Hepatocyte (in vitro differentiated cells): ENCODE data around the gene PAXX. TPM values are rescaled to one million over a fixed set of nuclear protein-coding genes. Genes with fewer than 3 reads are reported as not detected.
A peak's percentile ranks its signal among the peaks of the same experiment; 100 is the strongest.

ENCODE experiments used
- DNase-seq: peaks from one replicate; pipeline ENCODE4 v3.0.0-alpha.2; 2016; ENCODE audit warnings: low spot score
- H2AFZ ChIP-seq: fragments of 200-600 bp; sonication (generic); 2 replicates; pipeline ENCODE4 v1.6.0; 2016; ENCODE audit warnings: antibody characterized with exemption, mild to moderate bottlenecking
- H3K27ac ChIP-seq: fragments of 200-600 bp; sonication (generic); 2 replicates; pipeline ENCODE4 v1.5.1; 2016; ENCODE audit warnings: mild to moderate bottlenecking
- H3K27me3 ChIP-seq: fragments of 200-600 bp; sonication (generic); 2 replicates; pipeline ENCODE4 v1.6.1; 2016
- H3K36me3 ChIP-seq: fragments of 200-600 bp; sonication (generic); replicated peaks from 2 replicates; pipeline ENCODE4 v1.5.1; 2016; ENCODE audit warnings: low read depth; ENCODE audit not compliant: insufficient read depth
- H3K4me1 ChIP-seq: fragments of 200-600 bp; sonication (generic); 2 replicates; pipeline ENCODE4 v1.5.1; 2016; ENCODE audit warnings: mild to moderate bottlenecking, moderate library complexity; ENCODE audit not compliant: insufficient read depth
- H3K4me2 ChIP-seq: fragments of 200-600 bp; sonication (generic); 2 replicates; pipeline ENCODE4 v1.6.0; 2016
- H3K4me3 ChIP-seq: fragments of 200-600 bp; sonication (generic); 2 replicates; pipeline ENCODE4 v1.5.1; 2016; ENCODE audit warnings: mild to moderate bottlenecking
- H3K79me2 ChIP-seq: fragments of 200-600 bp; sonication (generic); 2 replicates; pipeline ENCODE4 v1.6.0; 2017; ENCODE audit warnings: mild to moderate bottlenecking
- H3K9me2 ChIP-seq: fragments of 200-600 bp; sonication (generic); replicated peaks from 2 replicates; pipeline ENCODE4 v1.6.0; 2017; ENCODE audit warnings: mild to moderate bottlenecking; ENCODE audit not compliant: insufficient read depth
- H3K9me3 ChIP-seq: fragments of 200-600 bp; sonication (generic); 2 replicates; pipeline ENCODE4 v1.5.1; 2016; ENCODE audit warnings: low read depth, mild to moderate bottlenecking
- H4K20me1 ChIP-seq: fragments of 200-600 bp; sonication (generic); 2 replicates; pipeline ENCODE4 v1.6.0; 2016; ENCODE audit warnings: mild to moderate bottlenecking; ENCODE audit not compliant: insufficient read depth, poor library complexity, severe bottlenecking
- CTCF ChIP-seq: fragments of 200-600 bp; sonication (generic); IDR thresholded peaks from 2 replicates; pipeline ENCODE4 v1.5.1; 2016; ENCODE audit warnings: antibody characterized with exemption, mild to moderate bottlenecking; ENCODE audit not compliant: poor library complexity
- EZH2 ChIP-seq: fragments of 200-600 bp; sonication (generic); IDR thresholded peaks from 2 replicates; pipeline ENCODE4 v1.6.1; 2016; ENCODE audit warnings: antibody characterized with exemption, mild to moderate bottlenecking, borderline replicate concordance
- EZH2phosphoT487 ChIP-seq: fragments of 200-600 bp; sonication (generic); IDR thresholded peaks from one replicate; pipeline ENCODE4 v1.6.1; 2018; ENCODE audit warnings: antibody characterized with exemption, mild to moderate bottlenecking, low read depth, moderate library complexity; ENCODE audit not compliant: unreplicated experiment, severe bottlenecking
- WGBS: methylation state at CpG from one replicate; pipeline ENCODE4 v1.1.6; 2016; ENCODE audit warnings: low lambda C conversion rate; ENCODE audit errors: missing lambda C conversion rate; 5-methylcytosine and 5-hydroxymethylcytosine counted together
- polyA plus RNA-seq: library from polyadenylated mRNA; unstranded; fragments of >200 nt; fragmentation: Nextera tagmentation; extraction: Ambion mirVana; gene quantifications from 2 replicates; pipeline ENCODE4 v1.2.1, GENCODE V29; 2016
- total RNA-seq: library from RNA; depleted of rRNA; stranded (reverse); fragments of >200 nt; gene quantifications from 2 replicates; pipeline ENCODE4 v1.2.3, GENCODE V29; 2014

PAXX gene
- total and polyA plus RNA-seq, 2 experiments from 2014 or later = 39.5 to 89.5 TPM

DNA sequence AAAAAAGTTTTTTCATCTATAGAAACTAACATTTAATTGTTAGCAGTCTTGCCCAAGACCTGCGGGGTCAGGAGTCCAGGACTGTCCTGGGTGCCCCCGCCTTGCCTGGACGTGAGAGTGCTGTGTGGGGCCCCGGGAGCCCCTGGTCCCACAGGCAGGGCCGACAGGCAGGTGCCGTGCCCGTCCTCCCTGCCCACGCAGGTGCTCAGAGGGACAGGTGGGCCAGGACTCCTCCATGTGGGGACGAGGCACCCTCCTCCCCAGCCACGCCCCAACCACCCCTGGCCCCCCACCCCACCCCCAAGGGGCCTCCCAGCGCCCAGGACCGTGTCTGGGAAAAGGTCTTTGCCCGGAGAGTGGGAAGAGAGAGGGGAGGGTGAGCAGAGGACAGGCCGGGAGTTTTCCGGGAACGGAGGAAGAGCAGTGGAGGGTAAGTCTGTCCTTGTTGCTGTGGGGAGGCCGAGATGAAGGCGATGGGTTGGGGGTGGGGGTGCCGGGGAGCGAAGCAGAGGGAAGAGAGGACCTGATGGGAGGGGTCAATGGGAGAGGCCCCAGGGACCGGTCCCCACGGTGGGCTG, 42.9 kb upstream of the PAXX start:
- no peaks in the 10 kb centered on the region for H3K27me3 ChIP-seq
- H3K36me3 ChIP-seq = no peaks in the 10 kb centered on the region
- H3K9me3 ChIP-seq = no peaks in the 10 kb centered on the region
- 17% methylated on average over 15 of the region's 22 CpGs for WGBS
- H2AFZ ChIP-seq = no peak overlapping the region
- peak overlapping the region; percentile 98 for H3K27ac ChIP-seq
- no peaks in the 10 kb centered on the region for H4K20me1 ChIP-seq
- peak; percentile 66 for DNase-seq
- peak overlapping the region; percentile 15 for H3K4me3 ChIP-seq
- TF ChIP-seq EZH2 (no peak), EZH2phosphoT487 (no peak), CTCF (no peak)
- peaks cover 3% of the 10 kb centered on the region for H3K79me2 ChIP-seq
- peaks cover 12% of the 10 kb centered on the region for H3K4me1 ChIP-seq
- no peaks in the 10 kb centered on the region for H3K9me2 ChIP-seq
- H3K4me2 ChIP-seq = peak overlapping the region; percentile 94

GRCh38 chr9:136949817-136950655, 42.2 kb upstream of the PAXX start:
- H3K4me3 ChIP-seq = peak overlapping the region; percentile 62
- peak; percentile 96 for DNase-seq
- no peaks in the 10 kb centered on the region for H3K9me3 ChIP-seq
- peak overlapping the region; percentile 94 for H3K4me2 ChIP-seq
- no peak overlapping the region for H2AFZ ChIP-seq
- H3K4me1 ChIP-seq = peaks cover 9% of the 10 kb centered on the region
- TF ChIP-seq CTCF = no peak
- no peak for TF ChIP-seq EZH2phosphoT487
- no peak for TF ChIP-seq EZH2
- H3K36me3 ChIP-seq = no peaks in the 10 kb centered on the region
- no peaks in the 10 kb centered on the region for H3K9me2 ChIP-seq
- peak overlapping the region; percentile 98 for H3K27ac ChIP-seq
- H3K27me3 ChIP-seq = no peaks in the 10 kb centered on the region
- WGBS = 10% methylated on average over 28 of the region's 63 CpGs
- no peaks in the 10 kb centered on the region for H4K20me1 ChIP-seq
- peaks cover 3% of the 10 kb centered on the region for H3K79me2 ChIP-seq

- Histone ChIP-seq H3K9me3 (no peaks in the 10 kb centered on the region), H3K27ac (peak overlapping the region; percentile 98), H3K79me2 (peaks cover 3% of the 10 kb centered on the region), H3K36me3 (no peaks in the 10 kb centered on the region), H3K4me1 (peaks cover 8% of the 10 kb centered on the region), H3K27me3 (no peaks in the 10 kb centered on the region), H3K4me2 (peak overlapping the region; percentile 94), H4K20me1 (no peaks in the 10 kb centered on the region), H2AFZ (no peak overlapping the region), H3K9me2 (no peaks in the 10 kb centered on the region), H3K4me3 (no peak overlapping the region)
- no peak for DNase-seq
- TF ChIP-seq EZH2phosphoT487 (no peak), EZH2 (no peak), CTCF (no peak)
- WGBS = 48% methylated on average over 8 of the region's 9 CpGs
These were observed 41.5 kb upstream of the PAXX start for GRCh38 chr9:136950656-136951276.
